GM21576 (cell line): Measurements from ENCODE around the gene KRTAP4-5.
"Not testable (repeated sequence)": the region's sequence is repeated elsewhere in the genome, so short reads cannot be mapped to it uniquely, and the experiment has no call there.

Experiments used
- ATAC-seq: cut with Tn5 transposase; IDR thresholded peaks from one replicate; pipeline ENCODE4 v1.9.1; 2021; ENCODE audit warnings: mild to moderate bottlenecking, moderate library complexity; ENCODE audit not compliant: unreplicated experiment

KRTAP4-5 gene

GRCh38 chr17:41149652-41149985 lies at the start of gene KRTAP4-5:
TSS of gene KRTAP4-5 (minus strand) at chr17:41149825. CDS start at chr17:41149767, 58 bp downstream.
- no peak for ATAC-seq

- ATAC-seq, result no peak
These were observed 46.4 kb upstream of the KRTAP4-5 start for GRCh38 chr17:41196068-41196467.

GRCh38 chr17:41190328-41190727 lies 40.7 kb upstream of the KRTAP4-5 start:
- ATAC-seq, result no peak

- ATAC-seq, result not testable (repeated sequence)
These were observed 40.3 kb upstream of the KRTAP4-5 start, which contains the start of gene KRTAP9-1 for GRCh38 chr17:41189837-41190318. TSS of gene KRTAP9-1 (plus strand) at chr17:41189887. CDS start at chr17:41189887, 0 bp downstream.

GRCh38 chr17:41186872-41187271 lies 37.2 kb upstream of the KRTAP4-5 start:
- no peak for ATAC-seq

- ATAC-seq, result no peak
These were observed 35.4 kb upstream of the KRTAP4-5 start for GRCh38 chr17:41185001-41185400.

- ATAC-seq, result no peak
These were observed 34.9 kb upstream of the KRTAP4-5 start, which contains the start of gene KRTAP4-1 for GRCh38 chr17:41184480-41184961. TSS of gene KRTAP4-1 (minus strand) at chr17:41184911. CDS start at chr17:41184854, 57 bp downstream.

GRCh38 chr17:41178843-41179616 lies 29.4 kb upstream of the KRTAP4-5 start:
- ATAC-seq, result no peak

- ATAC-seq, result no peak
These were observed 28.7 kb upstream of the KRTAP4-5 start for GRCh38 chr17:41178341-41178740.

- no peak for ATAC-seq
These were observed 28.2 kb upstream of the KRTAP4-5 start, which contains the start of gene KRTAP4-2 for GRCh38 chr17:41177727-41178271. TSS of gene KRTAP4-2 (minus strand) at chr17:41178221. CDS start at chr17:41178164, 57 bp downstream.

GRCh38 chr17:41176744-41177387 lies 27.2 kb upstream of the KRTAP4-5 start:
- no peak for ATAC-seq

GRCh38 chr17:41171886-41172285 lies 22.3 kb upstream of the KRTAP4-5 start:
- no peak for ATAC-seq

GRCh38 chr17:41168121-41168520 lies 18.5 kb upstream of the KRTAP4-5 start, which contains the start of gene KRTAP4-3:
TSS of gene KRTAP4-3 (minus strand) at chr17:41168221. CDS start at chr17:41168172, 49 bp downstream.
- ATAC-seq, result no peak

- no peak for ATAC-seq
These were observed 17.9 kb upstream of the KRTAP4-5 start for GRCh38 chr17:41167561-41167960.

GRCh38 chr17:41163828-41164227 lies 14.2 kb upstream of the KRTAP4-5 start:
- no peak for ATAC-seq

- no peak for ATAC-seq
These were observed 11.0 kb upstream of the KRTAP4-5 start, which contains the start of gene KRTAP4-4 for GRCh38 chr17:41160648-41161047. TSS of gene KRTAP4-4 (minus strand) at chr17:41160748. CDS start at chr17:41160691, 57 bp downstream.

GRCh38 chr17:41160190-41160589 lies 10.6 kb upstream of the KRTAP4-5 start:
- ATAC-seq, result not testable (repeated sequence)

- ATAC-seq, result no peak
These were observed 4.2 kb upstream of the KRTAP4-5 start for GRCh38 chr17:41153856-41154255.

- ATAC-seq, result no peak
These were observed 1.9 kb upstream of the KRTAP4-5 start for GRCh38 chr17:41151525-41151924.

GRCh38 chr17:41150026-41150425 lies 401 bp upstream of the KRTAP4-5 start:
- ATAC-seq, result no peak

- not testable (repeated sequence) for ATAC-seq
These were observed 514 bp downstream of the KRTAP4-5 start for GRCh38 chr17:41148971-41149651.
